Measurements from ENCODE around the gene SNX17. TPM values are rescaled to one million over a fixed set of nuclear protein-coding genes. Genes with fewer than 3 reads are reported as not detected.

The SNX17 gene
- total RNA-seq, 4 donors from 2014 or later = 109 to 148 (median 130) TPM

DNA sequence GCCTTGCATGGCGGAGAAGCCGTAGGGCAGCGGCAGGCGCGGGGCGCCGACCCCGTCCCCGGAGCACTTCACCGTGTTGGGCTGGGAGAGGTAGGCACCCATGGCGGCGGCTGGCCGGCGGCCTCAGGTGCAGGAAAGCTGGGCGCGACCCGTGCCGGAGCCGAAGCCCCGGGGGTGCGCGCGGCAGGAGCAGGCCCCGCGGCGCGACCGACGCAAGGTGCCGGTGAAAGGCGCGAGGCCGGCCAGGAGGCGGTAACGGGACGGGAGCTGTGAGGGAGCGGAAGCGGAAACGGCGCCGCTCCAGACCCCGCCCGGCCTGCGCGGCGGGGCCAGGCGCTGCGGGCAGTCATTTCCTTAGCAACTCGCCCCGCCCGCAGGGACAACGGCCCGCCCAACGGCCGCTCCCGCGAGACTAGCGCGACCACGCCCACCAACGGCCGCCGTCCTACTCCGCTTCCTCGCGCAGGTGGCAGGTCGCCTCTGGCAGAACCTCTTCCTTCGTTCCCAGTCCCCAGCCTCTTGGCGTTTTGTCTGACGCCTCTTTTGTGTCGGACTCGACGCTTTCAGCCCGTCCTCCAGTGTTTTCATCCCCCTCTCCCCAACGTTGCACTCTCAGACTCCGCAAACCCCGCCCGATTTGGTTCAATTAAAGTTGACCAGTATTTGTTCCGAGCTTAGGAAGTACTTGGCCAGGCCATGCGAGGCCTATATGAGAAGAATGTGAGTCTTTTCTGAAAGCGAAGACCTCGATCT, 39.1 kb downstream of the SNX17 start, which contains the start of gene PPM1G:
Gene PPM1G, minus strand, starts transcription at position 271 of the 753 bp plus-strand sequence. Its CDS starts 169 bp downstream, at position 102.
- Histone ChIP-seq H3K36me3 (no peaks in the 10 kb centered on the region), H3K27me3 (no peaks in the 10 kb centered on the region), H3K9me3 (no peaks in the 10 kb centered on the region), H3K4me1 (peaks cover 10 to 18% of the 10 kb centered on the region in 2 donors), H3K27ac (peak within 1 kb of the TSS; percentile 54 to 80 (median 58)), H3K4me3 (replicated peaks in 1 of 3) (peak within 1 kb of the TSS; percentile 96 to 100 (median 97))
- peak; percentile 96 for DNase-seq
- TF ChIP-seq POLR2A (IDR thresholded peaks at IDR 0.05) (peak in 1 of 2 donors; percentile 86), CTCF (IDR thresholded peaks at IDR 0.05) (peak in 1 of 6 experiments; percentile 10)
- intact Hi-C loops (cut with DNase I) = loop anchor here (2.0 to 5.0 kb wide), 2 partner anchors 19 to 42 kb away; partner anchors contain the start of gene NRBP1
- WGBS, 2 donors = 1 to 3% methylated on average over 26 to 31 of the region's 82 CpGs

GRCh38 chr2:27412419-27413152, 42.2 kb downstream of the SNX17 start:
- Histone ChIP-seq H3K27ac (no peak overlapping the region), H3K36me3 (no peaks in the 10 kb centered on the region), H3K4me3 (replicated peaks in 1 of 3) (no peak overlapping the region), H3K4me1 (peaks cover 10 to 16% of the 10 kb centered on the region in 2 donors), H3K9me3 (no peaks in the 10 kb centered on the region), H3K27me3 (no peaks in the 10 kb centered on the region)
- WGBS, 2 donors = 78 to 79% methylated on average over 9 of the region's 9 CpGs
- DNase-seq = no peak
- no peak for TF ChIP-seq POLR2A (IDR thresholded peaks at IDR 0.05)
- TF ChIP-seq CTCF (IDR thresholded peaks at IDR 0.05) = no peak
- intact Hi-C loops (cut with DNase I) = loop anchor here (5.0 kb wide), 1 partner anchor 45 kb away; no protein-coding TSS in a partner anchor

DNA sequence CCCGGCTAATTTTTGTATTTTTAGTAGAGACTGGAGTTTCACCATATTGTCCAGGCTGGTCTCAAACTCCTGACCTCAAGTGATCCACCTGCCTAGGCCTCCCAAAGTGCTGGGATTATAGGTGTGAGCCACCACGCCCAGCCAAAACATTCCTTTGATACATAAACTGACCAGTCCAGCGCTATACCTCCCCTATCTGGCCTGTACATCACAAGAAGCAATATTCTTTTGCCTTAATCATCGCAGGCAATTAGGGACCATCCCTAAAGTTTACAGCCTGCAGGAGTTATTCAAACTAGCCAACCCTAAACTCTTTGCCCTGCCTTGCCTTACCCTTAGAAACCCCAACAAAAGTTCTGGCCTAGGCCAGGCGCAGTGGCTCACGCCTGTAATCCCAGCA, 45.7 kb downstream of the SNX17 start:
- Histone ChIP-seq H3K4me3 (replicated peaks in 1 of 3) (no peak overlapping the region), H3K27ac (no peak overlapping the region), H3K4me1 (no peaks in the 10 kb centered on the region), H3K9me3 (no peaks in the 10 kb centered on the region), H3K36me3 (no peaks in the 10 kb centered on the region), H3K27me3 (no peaks in the 10 kb centered on the region)
- no peak for TF ChIP-seq CTCF (IDR thresholded peaks at IDR 0.05)
- TF ChIP-seq POLR2A (IDR thresholded peaks at IDR 0.05) = no peak
- 92 to 98% methylated on average over 6 of the region's 6 CpGs for WGBS, 2 donors
- intact Hi-C loops (cut with DNase I) = no loop called here
- DNase-seq = no peak

DNA sequence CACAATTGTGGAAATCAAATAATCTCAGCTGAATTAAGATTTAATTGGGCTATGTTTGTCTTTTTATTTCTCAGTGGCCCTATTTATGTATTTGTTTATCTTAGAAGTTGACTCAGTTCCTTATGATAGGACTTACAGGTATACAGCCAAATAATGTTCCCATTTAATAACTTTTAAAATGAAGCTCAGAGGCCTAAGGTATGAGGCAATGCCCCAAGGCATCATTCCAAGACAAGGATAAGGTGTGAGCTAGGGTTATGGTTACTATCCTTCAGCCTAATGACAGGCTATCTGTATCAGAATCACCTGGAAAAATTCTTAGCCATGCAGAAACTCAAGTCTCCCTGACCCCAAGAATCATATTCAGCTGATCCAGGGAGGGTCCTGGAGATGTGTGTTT, 50.6 kb downstream of the SNX17 start:
- Histone ChIP-seq H3K4me3 (replicated peaks in 1 of 3) (no peak overlapping the region), H3K4me1 (no peaks in the 10 kb centered on the region), H3K9me3 (no peaks in the 10 kb centered on the region), H3K36me3 (no peaks in the 10 kb centered on the region), H3K27me3 (no peaks in the 10 kb centered on the region), H3K27ac (no peak overlapping the region)
- intact Hi-C loops (cut with DNase I) = no loop called here
- TF ChIP-seq POLR2A (IDR thresholded peaks at IDR 0.05) (no peak), CTCF (IDR thresholded peaks at IDR 0.05) (no peak)
- no peak for DNase-seq

Data from thyroid gland (tissue), 4 donors.